Measurements from ENCODE around the gene CFAP221.

The CFAP221 gene

GRCh38 chr2:119702918-119703401 lies 158.7 kb downstream of the CFAP221 start:
- DNase-seq = peak; percentile 63 to 81 (median 76)

- DNase-seq = no peak
Observed at GRCh38 chr2:119703526-119703925, 159.3 kb downstream of the CFAP221 start.

- no peak for DNase-seq
Observed at GRCh38 chr2:119704670-119705120, 160.4 kb downstream of the CFAP221 start.

GRCh38 chr2:119706221-119706620 lies 162.0 kb downstream of the CFAP221 start:
- DNase-seq = no peak
